ENCODE measurements around the gene SLC24A4.

SLC24A4 gene

DNA sequence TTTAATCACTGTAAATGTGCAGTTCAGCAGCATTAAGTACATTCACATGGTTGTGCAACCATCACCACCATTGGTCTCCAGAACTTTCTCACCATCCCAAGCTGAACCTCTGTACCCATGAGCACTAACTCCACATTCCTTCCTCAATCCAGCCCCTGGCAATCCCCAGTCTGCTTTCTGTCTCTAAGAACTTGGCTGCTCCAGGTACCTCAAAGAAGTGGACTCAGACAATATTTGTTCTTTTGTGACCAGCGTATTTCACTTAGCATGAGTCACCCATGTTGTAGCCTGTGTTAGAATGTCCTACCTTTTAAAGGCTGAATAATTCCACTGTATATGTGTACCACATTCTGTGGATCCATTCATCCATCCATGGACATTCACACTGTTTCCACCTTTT, 64.6 kb downstream of the SLC24A4 start (continued):
- TF ChIP-seq ZNF366 (tag by site-specific recombination; conservative IDR thresholded peaks at IDR 0.05) (no peak), ZNF214 (tag by site-specific recombination; IDR thresholded peaks at IDR 0.05; ENCODE audit: borderline replicate concordance) (no peak), ZFP37 (tag by site-specific recombination; IDR thresholded peaks at IDR 0.05) (no peak)
- TF ChIP-seq, protein P1, sequence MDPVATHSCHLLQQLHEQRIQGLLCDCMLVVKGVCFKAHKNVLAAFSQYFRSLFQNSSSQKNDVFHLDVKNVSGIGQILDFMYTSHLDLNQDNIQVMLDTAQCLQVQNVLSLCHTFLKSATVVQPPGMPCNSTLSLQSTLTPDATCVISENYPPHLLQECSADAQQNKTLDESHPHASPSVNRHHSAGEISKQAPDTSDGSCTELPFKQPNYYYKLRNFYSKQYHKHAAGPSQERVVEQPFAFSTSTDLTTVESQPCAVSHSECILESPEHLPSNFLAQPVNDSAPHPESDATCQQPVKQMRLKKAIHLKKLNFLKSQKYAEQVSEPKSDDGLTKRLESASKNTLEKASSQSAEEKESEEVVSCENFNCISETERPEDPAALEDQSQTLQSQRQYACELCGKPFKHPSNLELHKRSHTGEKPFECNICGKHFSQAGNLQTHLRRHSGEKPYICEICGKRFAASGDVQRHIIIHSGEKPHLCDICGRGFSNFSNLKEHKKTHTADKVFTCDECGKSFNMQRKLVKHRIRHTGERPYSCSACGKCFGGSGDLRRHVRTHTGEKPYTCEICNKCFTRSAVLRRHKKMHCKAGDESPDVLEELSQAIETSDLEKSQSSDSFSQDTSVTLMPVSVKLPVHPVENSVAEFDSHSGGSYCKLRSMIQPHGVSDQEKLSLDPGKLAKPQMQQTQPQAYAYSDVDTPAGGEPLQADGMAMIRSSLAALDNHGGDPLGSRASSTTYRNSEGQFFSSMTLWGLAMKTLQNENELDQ (tag by site-specific recombination; IDR thresholded peaks at IDR 0.05; ENCODE audit: low read depth), result no peak

DNA sequence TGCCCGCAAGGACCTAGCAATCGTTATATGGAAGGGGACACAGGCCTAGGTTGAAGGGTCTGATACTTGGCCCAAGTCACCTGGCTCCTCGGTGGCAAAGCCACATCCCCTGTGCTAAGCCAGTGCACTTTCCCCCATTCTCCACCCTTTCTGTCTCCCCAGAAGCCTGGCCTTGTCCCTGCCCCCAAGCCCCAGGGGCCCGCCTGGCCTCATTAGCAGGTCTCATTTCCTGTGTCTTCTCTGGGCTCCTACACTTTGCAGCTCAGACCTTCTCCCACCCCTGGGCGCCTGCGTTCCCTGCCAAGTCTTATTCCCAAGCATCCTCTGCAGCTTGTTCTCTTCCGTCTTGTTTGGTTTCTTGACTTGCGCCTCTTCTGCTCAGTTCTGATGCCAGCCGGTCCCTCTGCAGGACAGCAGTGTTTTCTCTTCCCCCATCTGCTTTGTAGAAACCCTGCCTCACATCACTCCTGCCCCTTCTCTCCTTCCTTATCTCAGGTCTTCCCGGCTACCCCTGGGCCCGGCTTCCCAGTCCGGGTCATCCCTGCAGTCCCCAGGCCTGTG, 66.7 kb downstream of the SLC24A4 start:
- H3K27ac ChIP-seq (ENCODE audit: extremely low read depth, low read depth, low read length), result no peak overlapping the region
- H3K9me3 ChIP-seq (ENCODE audit: control insufficient read depth, insufficient read depth, low read depth, low read length), result no peaks in the 10 kb centered on the region
- ChIA-PET POLR2A (no interaction called here), CTCF (interaction anchor here (0.7 kb wide), 1 partner anchor 478 kb away, joined by 4 read pairs; no protein-coding TSS in a partner anchor)
- TF ChIP-seq, protein P2, sequence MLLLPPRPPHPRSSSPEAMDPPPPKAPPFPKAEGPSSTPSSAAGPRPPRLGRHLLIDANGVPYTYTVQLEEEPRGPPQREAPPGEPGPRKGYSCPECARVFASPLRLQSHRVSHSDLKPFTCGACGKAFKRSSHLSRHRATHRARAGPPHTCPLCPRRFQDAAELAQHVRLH (tag by site-specific recombination; IDR thresholded peaks at IDR 0.05), result no peak
- TF ChIP-seq ZFP37 (tag by site-specific recombination; IDR thresholded peaks at IDR 0.05) (no peak), ZNF621 (tag by site-specific recombination; IDR thresholded peaks at IDR 0.05) (no peak), BCL11A (tag by site-specific recombination; IDR thresholded peaks at IDR 0.05; ENCODE audit: low read depth) (no peak), ZNF658 (tag by site-specific recombination; IDR thresholded peaks at IDR 0.05) (no peak), ZBTB7A (tag by site-specific recombination; IDR thresholded peaks at IDR 0.05; ENCODE audit: low read depth) (no peak), ZNF560 (tag by site-specific recombination; IDR thresholded peaks at IDR 0.05; ENCODE audit: borderline replicate concordance) (no peak), ZNF114 (tag by site-specific recombination; IDR thresholded peaks at IDR 0.05) (no peak), ZEB2 (tag by site-specific recombination; IDR thresholded peaks at IDR 0.05) (no peak), ZNF223 (tag by site-specific recombination; IDR thresholded peaks at IDR 0.05) (no peak), KLF9 (tag by site-specific recombination; IDR thresholded peaks at IDR 0.05; ENCODE audit: low read depth) (no peak), SALL2 (tag by site-specific recombination; IDR thresholded peaks at IDR 0.05; ENCODE audit: borderline replicate concordance) (no peak), ZNF629 (tag by site-specific recombination; IDR thresholded peaks at IDR 0.05) (no peak), GLIS1 (tag by site-specific recombination; IDR thresholded peaks at IDR 0.05) (no peak), ZNF433 (tag by site-specific recombination; IDR thresholded peaks at IDR 0.05; ENCODE audit: low read depth) (no peak), ZNF830 (tag by site-specific recombination; IDR thresholded peaks at IDR 0.05; ENCODE audit: low read depth) (no peak), ZNF677 (tag by site-specific recombination; IDR thresholded peaks at IDR 0.05) (no peak)
- TF ChIP-seq, protein P3, sequence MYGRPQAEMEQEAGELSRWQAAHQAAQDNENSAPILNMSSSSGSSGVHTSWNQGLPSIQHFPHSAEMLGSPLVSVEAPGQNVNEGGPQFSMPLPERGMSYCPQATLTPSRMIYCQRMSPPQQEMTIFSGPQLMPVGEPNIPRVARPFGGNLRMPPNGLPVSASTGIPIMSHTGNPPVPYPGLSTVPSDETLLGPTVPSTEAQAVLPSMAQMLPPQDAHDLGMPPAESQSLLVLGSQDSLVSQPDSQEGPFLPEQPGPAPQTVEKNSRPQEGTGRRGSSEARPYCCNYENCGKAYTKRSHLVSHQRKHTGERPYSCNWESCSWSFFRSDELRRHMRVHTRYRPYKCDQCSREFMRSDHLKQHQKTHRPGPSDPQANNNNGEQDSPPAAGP (tag by site-specific recombination; IDR thresholded peaks at IDR 0.05), result no peak
- TF ChIP-seq, protein P4, sequence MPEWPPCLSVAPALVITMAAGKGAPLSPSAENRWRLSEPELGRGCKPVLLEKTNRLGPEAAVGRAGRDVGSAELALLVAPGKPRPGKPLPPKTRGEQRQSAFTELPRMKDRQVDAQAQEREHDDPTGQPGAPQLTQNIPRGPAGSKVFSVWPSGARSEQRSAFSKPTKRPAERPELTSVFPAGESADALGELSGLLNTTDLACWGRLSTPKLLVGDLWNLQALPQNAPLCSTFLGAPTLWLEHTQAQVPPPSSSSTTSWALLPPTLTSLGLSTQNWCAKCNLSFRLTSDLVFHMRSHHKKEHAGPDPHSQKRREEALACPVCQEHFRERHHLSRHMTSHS (tag by site-specific recombination; IDR thresholded peaks at IDR 0.05), result no peak
- TF ChIP-seq, protein P5, sequence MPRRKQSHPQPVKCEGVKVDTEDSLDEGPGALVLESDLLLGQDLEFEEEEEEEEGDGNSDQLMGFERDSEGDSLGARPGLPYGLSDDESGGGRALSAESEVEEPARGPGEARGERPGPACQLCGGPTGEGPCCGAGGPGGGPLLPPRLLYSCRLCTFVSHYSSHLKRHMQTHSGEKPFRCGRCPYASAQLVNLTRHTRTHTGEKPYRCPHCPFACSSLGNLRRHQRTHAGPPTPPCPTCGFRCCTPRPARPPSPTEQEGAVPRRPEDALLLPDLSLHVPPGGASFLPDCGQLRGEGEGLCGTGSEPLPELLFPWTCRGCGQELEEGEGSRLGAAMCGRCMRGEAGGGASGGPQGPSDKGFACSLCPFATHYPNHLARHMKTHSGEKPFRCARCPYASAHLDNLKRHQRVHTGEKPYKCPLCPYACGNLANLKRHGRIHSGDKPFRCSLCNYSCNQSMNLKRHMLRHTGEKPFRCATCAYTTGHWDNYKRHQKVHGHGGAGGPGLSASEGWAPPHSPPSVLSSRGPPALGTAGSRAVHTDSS (tag by site-specific recombination; IDR thresholded peaks at IDR 0.05), result no peak
- H3K4me1 ChIP-seq (ENCODE audit: control insufficient read depth, insufficient read depth, low read length), result no peaks in the 10 kb centered on the region
- H3K4me3 ChIP-seq (ENCODE audit: low read depth, low read length), result no peak overlapping the region
- H3K36me3 ChIP-seq (ENCODE audit: control insufficient read depth in 2 of 2, insufficient read depth in 1 of 2, low read length in 2 of 2), result no peaks in the 10 kb centered on the region

Data from HEK293 (cell line).